Retinal pigment epithelial cell (primary cell): ENCODE measurements around the gene RNF169.

Experiments
- DNase-seq: peaks from one replicate; pipeline ENCODE4 v3.0.0-alpha.2; 2010; ENCODE audit warnings: low read depth
- H3K4me3 ChIP-seq: 2 replicates; pipeline ENCODE4 v1.5.1; 2011; ENCODE audit warnings: mild to moderate bottlenecking, low read length, control low read depth, moderate library complexity
- TF ChIP-seq, protein P1 (sequence below): conservative IDR thresholded peaks from 2 replicates; pipeline ENCODE4 v1.5.1; 2011; ENCODE audit warnings: low read depth, low read length, control low read depth, inconsistent platforms

RNF169 gene

DNA sequence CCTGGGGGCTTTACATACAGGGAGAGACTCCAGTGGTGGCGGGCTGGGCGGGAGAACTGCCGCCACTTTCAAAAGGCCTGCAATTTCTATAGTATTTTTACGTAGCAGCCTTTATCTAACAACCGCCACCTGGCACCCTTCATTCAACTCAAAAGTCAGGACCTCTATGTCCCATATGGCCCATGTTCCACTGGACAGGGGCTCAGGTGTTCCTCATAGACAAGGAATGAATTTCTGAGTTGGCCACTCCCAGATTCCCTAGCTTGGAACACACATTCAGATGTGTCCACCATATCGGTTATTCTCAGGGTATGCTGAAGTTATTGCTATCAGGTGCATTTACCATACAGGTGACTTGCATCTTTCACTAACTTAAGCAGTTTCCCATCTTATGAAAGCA is 29.9 kb downstream of the RNF169 start:
- no peak overlapping the region for H3K4me3 ChIP-seq
- DNase-seq, result no peak
- TF ChIP-seq, protein P1, sequence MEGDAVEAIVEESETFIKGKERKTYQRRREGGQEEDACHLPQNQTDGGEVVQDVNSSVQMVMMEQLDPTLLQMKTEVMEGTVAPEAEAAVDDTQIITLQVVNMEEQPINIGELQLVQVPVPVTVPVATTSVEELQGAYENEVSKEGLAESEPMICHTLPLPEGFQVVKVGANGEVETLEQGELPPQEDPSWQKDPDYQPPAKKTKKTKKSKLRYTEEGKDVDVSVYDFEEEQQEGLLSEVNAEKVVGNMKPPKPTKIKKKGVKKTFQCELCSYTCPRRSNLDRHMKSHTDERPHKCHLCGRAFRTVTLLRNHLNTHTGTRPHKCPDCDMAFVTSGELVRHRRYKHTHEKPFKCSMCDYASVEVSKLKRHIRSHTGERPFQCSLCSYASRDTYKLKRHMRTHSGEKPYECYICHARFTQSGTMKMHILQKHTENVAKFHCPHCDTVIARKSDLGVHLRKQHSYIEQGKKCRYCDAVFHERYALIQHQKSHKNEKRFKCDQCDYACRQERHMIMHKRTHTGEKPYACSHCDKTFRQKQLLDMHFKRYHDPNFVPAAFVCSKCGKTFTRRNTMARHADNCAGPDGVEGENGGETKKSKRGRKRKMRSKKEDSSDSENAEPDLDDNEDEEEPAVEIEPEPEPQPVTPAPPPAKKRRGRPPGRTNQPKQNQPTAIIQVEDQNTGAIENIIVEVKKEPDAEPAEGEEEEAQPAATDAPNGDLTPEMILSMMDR, result no peak

DNA sequence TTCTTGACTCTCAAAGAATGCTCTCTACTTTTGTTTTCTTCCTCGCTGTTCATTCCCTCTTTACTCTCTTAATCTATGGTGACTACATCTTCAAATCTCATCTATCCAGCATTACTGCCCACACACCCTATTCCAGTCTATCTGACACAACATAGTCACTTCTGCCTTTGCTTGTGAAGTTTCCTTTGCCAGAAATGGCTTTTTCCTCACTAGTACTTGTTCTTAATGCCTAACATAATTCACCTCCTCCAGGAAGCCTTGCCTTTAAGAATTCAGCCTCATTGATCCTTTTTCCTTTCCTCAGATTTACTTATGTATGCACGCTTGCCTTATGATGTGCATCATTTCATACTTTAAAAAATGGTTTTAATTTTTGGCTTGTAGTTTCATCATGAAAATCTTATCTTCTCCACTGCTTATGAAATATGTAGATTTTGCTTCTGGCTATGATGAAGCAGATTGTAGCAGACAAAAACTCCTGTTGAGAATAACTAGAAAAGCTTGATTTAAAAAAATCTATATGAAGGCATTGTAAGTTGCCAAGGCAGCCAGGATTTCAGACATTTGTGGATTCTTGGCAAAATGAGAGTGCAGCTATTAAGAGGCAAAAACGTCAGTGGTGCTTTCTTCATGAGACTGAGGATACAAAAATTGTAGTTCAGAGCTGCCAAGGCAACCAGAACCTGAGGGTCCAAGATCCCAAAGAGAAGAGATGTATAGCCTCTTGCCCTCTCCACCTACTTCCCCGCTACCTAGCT is 31.8 kb downstream of the RNF169 start:
- H3K4me3 ChIP-seq, result no peak overlapping the region
- TF ChIP-seq, protein P1, result no peak
- no peak for DNase-seq

DNA sequence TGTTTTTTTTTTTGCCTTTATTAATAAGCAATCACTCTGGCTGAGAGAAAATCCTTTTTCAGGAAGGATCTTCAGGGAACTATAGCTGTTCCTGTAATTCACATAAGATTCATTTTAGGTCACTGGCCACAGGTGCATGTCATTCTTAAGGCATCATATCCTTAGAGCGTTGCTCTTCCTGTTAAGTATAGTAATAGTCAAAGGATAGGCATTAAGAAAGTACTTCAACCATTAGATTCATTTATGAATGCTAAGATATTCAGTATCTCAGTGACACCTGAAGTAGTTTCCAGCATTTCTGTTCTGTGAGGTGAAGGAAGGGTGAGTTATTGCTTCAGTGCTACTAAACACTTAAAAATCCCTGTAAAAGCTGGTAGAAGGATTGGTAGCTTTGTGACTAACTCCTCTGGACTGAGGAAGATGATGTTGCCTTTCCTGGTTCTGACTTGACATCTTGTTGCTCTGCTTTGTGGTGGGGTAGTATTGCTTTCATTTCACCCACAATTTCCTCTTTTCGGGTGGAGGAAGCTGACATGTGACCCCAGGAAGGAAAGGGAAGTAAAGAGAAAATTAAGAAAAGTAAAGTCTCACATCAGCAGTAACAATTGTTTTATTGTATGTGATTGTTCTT is 34.7 kb downstream of the RNF169 start:
- DNase-seq, result no peak
- TF ChIP-seq, protein P1, result no peak
- no peak overlapping the region for H3K4me3 ChIP-seq

DNA sequence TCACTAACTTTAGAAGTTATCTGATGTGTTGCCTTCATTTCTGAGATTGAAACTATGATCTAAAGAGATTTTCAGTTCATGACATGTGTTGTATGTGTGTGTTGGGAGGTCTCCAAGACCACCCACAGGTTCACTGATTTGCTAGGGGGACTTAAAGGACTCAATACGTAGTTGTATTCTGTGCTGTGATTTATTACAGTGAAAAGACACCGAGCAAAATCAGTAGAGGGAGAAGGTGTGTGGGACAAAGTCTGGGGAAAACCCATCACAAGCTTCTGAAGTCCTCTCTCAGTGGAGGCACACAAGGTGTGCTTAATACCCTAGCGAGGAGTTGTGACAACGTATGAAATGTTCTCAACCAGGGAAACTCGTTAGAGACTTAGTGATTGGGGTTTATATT is 35.6 kb downstream of the RNF169 start:
- no peak for DNase-seq
- TF ChIP-seq, protein P1, result no peak
- no peak overlapping the region for H3K4me3 ChIP-seq

DNA sequence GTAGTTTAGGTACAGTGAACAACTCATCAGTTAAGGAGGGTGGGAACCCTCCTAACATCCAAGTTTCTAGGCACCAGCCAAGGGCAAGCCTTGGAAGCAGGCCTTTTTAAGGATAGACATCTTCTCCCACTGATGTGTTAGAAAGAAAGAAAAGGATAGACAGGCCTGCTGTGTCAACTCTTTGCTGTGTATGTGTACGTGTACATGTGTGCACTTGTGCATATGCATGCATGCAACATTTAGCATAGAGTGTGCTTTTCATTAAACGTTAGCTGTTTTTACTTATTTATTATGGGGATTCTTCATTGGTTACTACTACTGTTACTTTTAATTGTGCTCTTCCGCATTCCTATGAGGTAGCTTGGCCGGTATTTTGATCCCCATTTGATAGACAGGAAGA is 36.1 kb downstream of the RNF169 start:
- no peak overlapping the region for H3K4me3 ChIP-seq
- no peak for DNase-seq
- TF ChIP-seq, protein P1, result no peak

DNA sequence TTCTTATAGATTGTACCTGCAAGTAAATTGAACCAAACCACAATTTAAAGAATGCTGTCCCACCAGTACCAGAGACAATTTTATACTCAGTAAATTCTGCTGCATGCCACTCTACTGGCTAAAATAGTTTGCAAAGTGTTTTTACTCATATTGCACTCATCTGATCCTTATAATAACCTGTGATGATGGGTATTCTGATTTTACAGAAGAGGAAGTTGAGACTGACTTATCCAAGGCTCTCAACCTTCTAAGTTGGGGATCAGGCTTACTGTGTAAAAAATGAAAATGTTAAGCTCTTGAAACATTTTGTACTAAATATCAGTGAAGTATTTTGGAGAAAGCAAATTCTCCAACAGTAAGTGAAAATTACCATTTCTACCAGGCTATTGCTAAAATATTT is 37.9 kb downstream of the RNF169 start:
- H3K4me3 ChIP-seq, result no peak overlapping the region
- no peak for DNase-seq
- TF ChIP-seq, protein P1, result no peak
